Stimulated activated CD8-positive, alpha-beta memory T cell treated with anti-CD3 and anti-CD28 coated beads, Interleukin-7, amount 100 ng/mL, for 4 hours (primary cell): Measurements from ENCODE around the gene LRRC37B.
A peak's percentile ranks its signal among the peaks of the same experiment; 100 is the strongest.
"Not testable (repeated sequence)": the region's sequence is repeated elsewhere in the genome, so short reads cannot be mapped to it uniquely, and the experiment has no call there.

Experiments
- DNase-seq, 2 donors: peaks; one replicate each; pipeline ENCODE4 v3.0.0-alpha.2; 2020; ENCODE audit warnings: low read depth in 2 of 2

LRRC37B gene

DNA sequence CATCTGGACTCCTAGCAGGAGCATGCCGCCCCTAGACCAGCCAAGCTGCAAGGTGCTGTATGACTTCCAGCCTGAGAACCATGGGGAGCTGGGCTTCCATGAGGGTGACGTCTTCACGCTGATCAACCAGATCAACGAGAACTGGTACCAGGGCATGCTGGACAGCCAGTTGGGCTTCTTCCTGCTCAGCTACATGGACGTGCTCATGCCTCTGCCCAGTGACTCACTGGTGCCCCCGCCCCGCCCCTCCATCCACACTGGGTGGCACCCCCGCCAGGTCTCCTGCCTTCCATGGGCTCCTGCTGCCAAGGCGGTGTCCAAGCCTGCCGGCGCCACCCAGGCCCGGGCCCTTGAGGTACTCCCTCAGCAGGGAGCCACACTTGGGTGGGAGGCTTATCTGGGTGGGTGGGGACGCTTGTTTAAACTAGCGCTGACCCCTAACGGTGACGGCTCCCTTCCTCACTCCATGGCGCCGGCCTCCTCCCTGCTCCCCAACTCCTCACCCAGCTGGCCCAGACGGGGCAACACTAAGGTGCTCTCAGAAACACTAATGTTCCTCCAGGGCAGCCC is 34.2 kb downstream of the LRRC37B start:
- not testable (repeated sequence) for DNase-seq

GRCh38 chr17:32042266-32042665 is 35.1 kb downstream of the LRRC37B start:
- DNase-seq = not testable (repeated sequence)

DNA sequence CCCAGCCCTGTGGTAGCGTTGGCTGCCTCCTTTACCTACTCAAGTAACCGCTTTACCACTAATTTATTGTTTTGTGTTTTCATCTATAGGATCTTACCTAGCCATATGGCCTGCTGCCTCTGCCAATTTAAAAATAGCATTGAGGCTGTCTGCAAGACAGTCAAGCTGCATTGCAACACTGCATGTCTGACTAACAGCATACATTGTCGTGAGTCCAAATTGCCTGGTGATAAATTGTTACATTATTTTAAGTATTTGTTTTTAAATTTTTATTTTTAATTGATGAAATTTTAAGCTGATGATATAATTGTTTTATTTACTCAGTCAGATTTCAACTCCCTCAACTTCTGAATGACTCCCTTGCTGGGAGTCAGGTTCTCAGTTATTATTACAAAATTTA is 38.4 kb downstream of the LRRC37B start:
- not testable (repeated sequence) for DNase-seq

DNA sequence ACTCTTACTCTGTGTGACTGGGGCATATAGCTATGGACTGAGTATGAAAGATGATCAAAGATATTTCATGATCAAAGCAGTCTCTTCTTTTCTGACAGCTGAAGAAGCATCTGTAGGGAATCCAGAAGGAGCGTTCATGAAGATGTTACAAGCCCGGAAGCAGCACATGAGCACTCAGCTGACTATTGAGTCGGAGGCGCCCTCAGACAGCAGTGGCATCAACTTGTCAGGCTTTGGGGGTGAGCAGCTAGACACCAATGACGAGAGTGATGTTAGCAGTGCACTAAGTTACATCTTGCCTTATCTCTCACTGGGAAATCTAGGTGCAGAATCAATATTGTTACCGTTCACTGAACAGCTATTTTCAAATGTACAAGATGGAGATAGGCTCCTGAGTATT is 40.5 kb downstream of the LRRC37B start:
- DNase-seq = not testable (repeated sequence)

DNA sequence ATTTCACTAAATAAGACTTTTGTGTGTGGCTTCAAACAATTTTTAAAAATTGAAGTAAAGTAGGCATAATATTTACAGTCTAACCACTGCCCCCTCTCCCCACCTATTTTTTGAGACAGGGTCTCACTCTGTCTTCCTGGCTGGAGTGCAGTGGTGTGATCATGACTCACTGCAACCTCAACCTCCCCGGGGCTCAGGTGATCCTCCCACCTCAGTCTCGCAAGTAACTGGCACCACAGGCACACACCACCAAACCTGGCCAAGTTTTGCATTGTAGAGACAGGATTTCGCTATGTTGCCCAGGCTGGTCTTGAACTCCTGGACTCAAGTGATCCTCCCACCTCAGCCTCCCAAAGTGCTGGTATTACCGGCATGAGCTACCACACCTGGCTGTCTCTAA is 47.8 kb downstream of the LRRC37B start:
- not testable (repeated sequence) for DNase-seq

DNA sequence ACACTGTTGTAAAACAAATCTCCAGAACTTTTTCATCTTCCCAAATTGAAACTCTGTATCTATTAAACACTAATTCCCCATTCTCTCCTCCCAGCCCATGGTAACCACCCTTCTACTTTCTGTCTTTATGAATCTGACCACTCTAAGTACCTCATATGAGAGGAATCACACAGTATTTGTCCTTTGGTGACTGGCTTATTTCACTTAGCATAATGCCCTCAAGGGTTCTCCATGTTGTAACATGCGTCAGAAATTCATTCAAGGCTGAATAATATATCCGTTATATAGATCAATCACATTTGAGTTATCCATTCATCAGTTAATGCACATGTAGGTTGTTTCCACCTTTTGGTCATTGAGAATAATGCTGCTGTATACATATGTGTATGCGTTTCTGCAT is 48.2 kb downstream of the LRRC37B start:
- DNase-seq = not testable (repeated sequence)

DNA sequence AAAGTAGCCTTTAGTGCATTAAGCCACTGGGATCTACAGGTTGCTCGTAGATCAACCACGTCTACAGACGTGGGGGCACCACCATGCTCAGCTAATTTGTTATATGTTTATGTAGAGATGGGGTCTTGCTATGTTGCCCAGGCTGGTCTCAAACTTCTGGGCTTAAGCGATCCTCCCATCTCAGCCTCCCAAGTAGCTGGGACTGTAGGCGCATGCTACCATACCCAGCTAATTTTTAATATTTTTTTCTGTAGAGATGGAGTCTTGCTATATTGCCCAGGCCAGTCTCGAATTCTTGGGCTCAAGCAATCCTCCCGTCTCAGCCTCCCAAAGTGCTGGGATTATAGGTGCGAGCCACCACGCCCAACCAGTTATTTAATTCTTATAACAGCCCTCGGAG is 49.3 kb downstream of the LRRC37B start:
- DNase-seq = not testable (repeated sequence)

DNA sequence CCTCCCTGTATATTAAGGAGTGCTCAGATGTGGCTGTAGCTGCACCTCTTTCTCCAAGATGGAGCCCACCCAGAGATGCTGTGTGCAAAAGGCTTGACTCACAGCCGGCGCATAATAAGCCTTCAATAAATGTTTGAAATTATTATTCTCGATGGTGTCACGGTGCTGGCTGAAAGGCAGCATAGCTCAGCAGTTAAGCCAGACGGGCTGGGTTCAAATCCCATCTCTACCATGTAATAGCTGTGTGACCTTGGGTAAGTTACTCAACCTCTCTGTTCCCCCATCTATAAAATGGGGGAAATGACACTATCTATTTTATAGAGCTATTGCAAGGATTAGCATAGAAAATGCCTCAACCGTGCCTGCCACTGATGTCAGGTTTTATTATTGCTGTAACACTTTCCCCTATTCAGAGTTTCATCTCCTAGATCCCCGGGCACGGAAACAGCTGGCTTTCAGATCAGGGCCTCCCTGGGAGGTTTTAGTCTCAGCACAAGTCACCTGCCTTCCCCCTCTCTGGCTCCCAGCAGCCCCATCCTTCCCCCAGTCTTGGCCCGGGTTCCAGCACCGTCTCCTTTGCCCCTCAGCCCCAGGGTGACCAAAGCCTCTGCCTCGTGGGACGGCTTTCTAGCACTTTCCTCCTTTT is 50.4 kb downstream of the LRRC37B start:
- not testable (repeated sequence) for DNase-seq

DNA sequence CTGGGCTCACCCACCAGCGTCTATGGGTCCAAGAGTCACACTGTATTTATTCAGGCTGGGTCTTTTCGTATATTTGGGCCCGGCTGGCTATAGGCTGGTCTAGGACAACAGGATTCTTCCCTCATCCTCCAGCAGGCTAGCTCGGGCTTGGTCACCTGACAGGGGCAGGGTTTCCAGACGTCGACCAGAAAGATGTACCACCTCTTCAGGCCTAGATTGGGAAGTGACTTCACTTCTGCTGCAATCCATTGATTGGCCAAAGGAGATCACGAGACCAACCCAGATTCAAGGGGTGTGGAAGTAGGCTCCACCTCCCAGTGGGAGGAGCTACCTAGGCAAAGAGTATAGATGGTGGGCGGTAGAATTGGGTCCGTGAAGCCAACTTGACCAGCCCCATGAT is 53.5 kb downstream of the LRRC37B start:
- not testable (repeated sequence) for DNase-seq

DNA sequence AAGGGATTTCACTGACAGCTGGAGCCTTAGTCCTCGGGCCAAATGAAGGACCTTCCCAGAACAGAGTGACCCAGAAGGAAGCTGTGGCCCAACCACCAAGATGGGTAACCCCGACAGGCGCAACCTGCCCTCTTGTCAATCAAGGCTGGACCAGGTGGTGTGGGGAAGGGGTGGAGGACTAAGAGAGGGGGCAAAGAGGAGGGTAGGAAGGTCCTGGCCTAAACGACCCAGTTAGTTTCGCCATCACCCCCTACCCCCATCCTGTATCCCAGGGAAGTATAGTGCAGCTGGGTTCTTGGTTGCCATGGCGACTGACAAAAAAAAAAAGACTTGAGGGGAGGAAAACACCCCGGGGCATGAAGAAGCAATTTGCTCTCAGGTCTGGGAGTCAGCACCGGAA is 54.7 kb downstream of the LRRC37B start:
- DNase-seq = not testable (repeated sequence)

DNA sequence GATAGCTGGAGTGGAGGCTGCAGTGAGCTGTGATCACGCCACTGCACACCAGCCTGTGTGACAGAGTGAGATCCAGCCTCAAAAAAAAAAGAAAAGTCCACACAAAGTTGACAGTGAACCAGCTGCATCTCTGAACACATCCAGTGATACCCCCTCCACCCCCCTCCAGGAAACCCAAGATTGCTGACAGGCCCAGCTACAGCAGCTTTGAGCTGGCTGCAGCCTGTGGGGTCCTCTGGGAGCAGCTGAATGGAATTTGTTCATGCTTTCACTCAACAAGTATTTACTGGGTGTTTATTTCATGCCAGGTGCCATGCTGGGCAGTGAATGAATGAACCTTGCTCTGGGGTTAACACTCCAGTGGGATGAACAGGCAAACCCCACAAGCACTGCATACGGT is 56.9 kb downstream of the LRRC37B start:
- DNase-seq = not testable (repeated sequence)

- not testable (repeated sequence) for DNase-seq
These were observed 59.0 kb downstream of the LRRC37B start for GRCh38 chr17:32066123-32066680.

DNA sequence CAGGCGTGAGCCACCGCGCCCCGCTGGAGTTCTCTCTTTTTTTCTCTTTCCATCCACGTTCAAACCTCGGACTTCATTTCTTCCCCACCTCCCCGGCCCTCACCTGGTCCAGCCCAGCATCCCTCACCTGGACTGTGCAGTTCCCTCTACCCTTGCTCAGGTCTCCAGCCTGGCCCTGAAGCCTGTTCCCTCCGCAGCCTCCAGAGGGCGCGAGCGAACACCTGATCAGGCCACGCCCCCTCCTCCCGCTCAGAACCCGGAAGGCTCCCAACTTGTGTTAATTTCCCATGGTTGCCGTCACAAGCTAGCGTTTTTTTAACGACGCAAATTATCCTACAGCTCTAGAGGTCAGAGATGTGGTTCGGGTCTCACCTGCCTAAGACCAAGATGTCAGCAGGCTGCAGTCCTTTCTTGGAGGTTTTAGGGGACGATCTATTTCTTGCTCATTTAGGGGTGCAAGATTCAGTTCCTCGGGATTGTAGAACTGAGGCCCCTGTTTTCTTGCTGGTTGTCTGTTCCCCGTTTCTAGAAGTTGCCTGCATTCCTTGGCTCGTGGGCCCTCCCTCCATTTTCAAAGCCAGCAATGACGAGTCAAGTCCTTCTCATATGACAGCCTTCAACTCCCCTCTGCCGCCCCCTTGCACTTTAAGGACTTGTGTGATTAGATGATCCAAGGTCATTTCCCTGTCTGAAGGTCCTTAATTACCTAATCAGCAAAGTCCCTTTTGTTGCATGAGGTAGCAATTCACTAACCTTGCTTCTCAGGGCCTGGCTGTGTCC is 59.9 kb downstream of the LRRC37B start:
- DNase-seq = peak; percentile 20 to 21

GRCh38 chr17:32069067-32069466 is 61.9 kb downstream of the LRRC37B start:
- DNase-seq = not testable (repeated sequence)

GRCh38 chr17:32071961-32072360 is 64.8 kb downstream of the LRRC37B start:
- peak; percentile 12 to 30 for DNase-seq

- not testable (repeated sequence) for DNase-seq
These were observed 65.9 kb downstream of the LRRC37B start for GRCh38 chr17:32073131-32073530.

GRCh38 chr17:32079753-32080152 is 72.6 kb downstream of the LRRC37B start:
- DNase-seq = peak; percentile 35 to 60

- not testable (repeated sequence) for DNase-seq
These were observed 76.4 kb downstream of the LRRC37B start for GRCh38 chr17:32083550-32083979.

DNA sequence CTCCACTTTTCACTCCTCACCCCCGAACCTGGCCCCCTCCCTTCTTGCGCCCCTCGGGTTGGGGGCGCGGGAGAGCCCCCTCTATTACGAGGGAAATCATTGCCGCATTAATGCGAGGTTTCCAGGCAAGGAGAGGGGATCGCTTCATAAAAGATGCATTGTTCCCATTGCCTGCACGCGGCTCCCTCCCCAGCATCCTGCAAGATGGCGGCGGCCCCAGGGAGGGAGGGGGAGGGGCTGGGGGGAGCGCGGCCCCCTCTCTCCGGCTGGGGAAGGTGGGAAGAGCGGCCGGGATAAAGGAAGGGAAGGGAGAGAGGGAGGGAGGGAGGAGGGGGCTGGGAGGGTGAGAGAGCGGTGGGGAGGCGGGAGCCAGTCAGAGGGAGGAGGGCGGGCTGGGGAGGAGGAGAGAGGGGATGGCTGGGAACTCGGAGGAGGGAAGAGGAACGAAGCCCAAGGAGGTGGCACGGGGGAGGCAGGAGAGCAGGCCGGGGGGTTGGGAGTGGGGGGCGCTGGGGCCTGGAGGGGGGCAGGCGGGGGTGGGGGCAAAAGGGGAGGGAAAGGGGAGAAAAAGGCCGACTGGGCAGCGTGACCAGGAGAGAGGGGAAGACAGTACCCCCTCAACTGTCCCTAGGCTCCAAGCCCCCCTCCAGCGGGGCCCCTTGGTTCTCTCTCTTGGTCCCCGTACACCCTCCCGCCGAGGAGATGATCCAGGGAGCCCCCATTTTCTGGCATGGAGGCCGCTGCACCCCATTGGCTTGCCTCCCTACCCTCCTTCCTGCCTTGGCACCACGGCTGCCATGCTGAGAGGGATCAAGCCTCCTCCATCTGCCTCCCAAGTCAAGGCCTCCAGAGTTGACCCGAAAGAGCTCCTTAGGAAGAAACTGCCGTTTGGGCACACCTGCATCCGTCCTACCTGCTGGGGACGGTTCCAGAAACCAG is 77.1 kb downstream of the LRRC37B start:
- DNase-seq = not testable (repeated sequence)

- DNase-seq = not testable (repeated sequence)
These were observed 78.0 kb downstream of the LRRC37B start for GRCh38 chr17:32084942-32085829.
